GM12891 (cell line): ENCODE data around the gene IFIH1.

Experiments
- DNase-seq: peaks from one replicate; pipeline ENCODE4 v3.0.0; 2011; ENCODE audit warnings: low spot score; ENCODE audit not compliant: insufficient read length
- FAIRE-seq: peaks from 2 replicates; lab custom pipeline; 2011; peaks lifted over from hg19 to GRCh38; lab: Jason Lieb, UNC
- PAX5 ChIP-seq: IDR thresholded peaks from 2 replicates; pipeline ENCODE4 v1.6.1; 2011; ENCODE audit warnings: low read length, moderate library complexity, mild to moderate bottlenecking; ENCODE audit not compliant: insufficient read depth, severe bottlenecking
- POLR2A ChIP-seq: IDR thresholded peaks from 2 replicates; pipeline ENCODE4 v1.6.1; 2011; ENCODE audit warnings: low read depth, low read length, control low read depth
- POLR2AphosphoS5 ChIP-seq: IDR thresholded peaks from 2 replicates; pipeline ENCODE4 v1.6.1; 2011; ENCODE audit warnings: low read depth, low read length, control low read depth
- POU2F2 ChIP-seq: IDR thresholded peaks from 2 replicates; pipeline ENCODE4 v1.6.1; 2011; ENCODE audit warnings: low read depth, mild to moderate bottlenecking, control low read depth, low read length, moderate library complexity
- SPI1 ChIP-seq: IDR thresholded peaks from 2 replicates; pipeline ENCODE4 v1.6.1; 2011; ENCODE audit warnings: low read depth, low read length, control low read depth
- TAF1 ChIP-seq: IDR thresholded peaks from 2 replicates; pipeline ENCODE4 v1.6.1; 2011; ENCODE audit warnings: low read depth, low read length, control low read depth

Gene IFIH1

GRCh38 chr2:162295009-162295408, 23.5 kb downstream of the IFIH1 start:
- FAIRE-seq (no peak), DNase-seq (no peak)
- no peak for TF ChIP-seq SPI1
- TF ChIP-seq POLR2A: no peak
- TF ChIP-seq POU2F2: no peak
- no peak for TF ChIP-seq TAF1
- no peak for TF ChIP-seq POLR2AphosphoS5
- no peak for TF ChIP-seq PAX5

- DNase-seq (no peak), FAIRE-seq (no peak)
- TF ChIP-seq POLR2A: no peak
Observed at GRCh38 chr2:162293122-162293786, 25.2 kb downstream of the IFIH1 start.

GRCh38 chr2:162291748-162292147, 26.7 kb downstream of the IFIH1 start:
- FAIRE-seq (no peak), DNase-seq (no peak)
- TF ChIP-seq TAF1: no peak
- no peak for TF ChIP-seq PAX5
- TF ChIP-seq SPI1: no peak
- TF ChIP-seq POLR2AphosphoS5: no peak
- no peak for TF ChIP-seq POU2F2
- no peak for TF ChIP-seq POLR2A

DNA sequence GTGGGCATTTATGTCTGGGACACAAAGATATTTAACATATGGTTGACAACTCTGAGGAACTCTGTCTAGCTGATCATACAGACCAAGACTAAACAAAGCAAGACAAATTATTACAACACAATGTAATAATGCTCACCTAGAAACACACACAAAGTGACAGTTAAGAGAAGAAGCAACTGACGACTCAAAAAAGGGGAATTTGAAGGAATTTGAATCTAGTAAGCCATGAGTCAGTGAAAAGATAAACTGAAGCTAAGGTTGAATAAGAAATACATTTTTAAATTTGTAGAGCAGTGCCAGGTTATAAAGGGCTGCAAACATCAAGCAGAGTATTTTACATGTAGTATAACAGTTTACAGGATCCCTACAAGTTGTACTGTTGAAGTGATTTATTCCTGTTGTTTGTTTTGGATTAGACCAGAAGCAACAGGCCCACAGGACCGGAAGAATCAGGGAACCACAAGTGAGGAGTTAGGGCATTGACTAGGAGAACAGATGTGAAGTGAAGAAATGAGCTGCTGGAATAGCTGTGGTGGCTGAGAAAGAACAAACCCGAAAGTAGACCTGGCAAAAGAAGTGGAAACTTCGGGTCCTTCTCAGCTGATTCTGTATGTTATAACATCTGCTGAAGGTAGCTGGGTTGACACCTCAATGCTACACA, 35.6 kb downstream of the IFIH1 start:
- FAIRE-seq (no peak), DNase-seq (no peak)
- TF ChIP-seq POLR2A (no peak), POU2F2 (no peak), PAX5 (no peak), SPI1 (no peak), TAF1 (no peak), POLR2AphosphoS5 (no peak)

DNA sequence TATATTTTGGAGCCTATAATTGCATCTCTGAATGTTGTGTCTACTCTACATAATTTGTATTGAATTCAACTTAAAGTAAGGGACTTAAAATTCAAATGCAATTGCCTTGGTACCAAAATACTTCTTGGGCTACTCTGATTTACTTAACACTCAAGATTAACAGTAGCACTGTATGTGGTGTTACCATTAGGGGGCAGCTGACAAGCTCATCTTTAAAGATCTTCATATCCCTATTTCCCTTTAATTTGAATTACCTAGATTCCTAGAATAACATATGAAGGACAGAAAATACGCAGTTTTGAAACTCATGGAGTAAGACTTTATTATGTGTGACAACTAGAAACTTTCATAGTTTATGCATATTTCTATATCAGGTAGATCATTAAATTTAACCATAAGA, 37.8 kb downstream of the IFIH1 start:
- TF ChIP-seq TAF1 (no peak), SPI1 (no peak), POLR2A (no peak), POU2F2 (no peak), PAX5 (no peak), POLR2AphosphoS5 (no peak)
- FAIRE-seq (no peak), DNase-seq (no peak)

GRCh38 chr2:162277381-162277780, 41.1 kb downstream of the IFIH1 start:
- no peak for FAIRE-seq
- DNase-seq: no peak
- no peak for TF ChIP-seq POLR2AphosphoS5
- no peak for TF ChIP-seq POU2F2
- TF ChIP-seq SPI1: no peak
- TF ChIP-seq POLR2A: no peak
- no peak for TF ChIP-seq PAX5
- no peak for TF ChIP-seq TAF1

DNA sequence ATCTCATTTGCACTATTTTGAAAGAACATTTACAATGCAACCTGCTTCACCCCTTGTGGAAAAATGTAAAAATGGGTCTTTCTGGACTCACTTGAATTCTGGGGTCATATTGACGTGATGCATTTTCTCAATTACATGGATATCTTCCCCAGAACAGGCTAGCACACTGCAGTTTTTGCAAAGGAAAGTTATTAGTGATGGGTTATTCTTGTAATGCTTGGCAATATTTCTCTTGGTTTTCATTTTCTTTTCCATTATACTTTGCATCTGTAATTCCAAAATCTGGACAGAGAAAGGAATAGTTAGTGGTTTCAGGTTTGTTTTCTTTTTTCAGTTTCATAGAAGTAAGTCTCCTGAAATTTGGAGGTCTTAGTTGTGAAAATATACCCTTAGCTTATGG, 50.5 kb downstream of the IFIH1 start:
- no peak for TF ChIP-seq SPI1
- no peak for TF ChIP-seq PAX5
- no peak for TF ChIP-seq TAF1
- TF ChIP-seq POLR2A: no peak
- TF ChIP-seq POLR2AphosphoS5: no peak
- TF ChIP-seq POU2F2: no peak
- FAIRE-seq (no peak), DNase-seq (no peak)

GRCh38 chr2:162267496-162267895, 51.0 kb downstream of the IFIH1 start:
- TF ChIP-seq POLR2A: no peak
- TF ChIP-seq POU2F2: no peak
- DNase-seq (no peak), FAIRE-seq (no peak)

DNA sequence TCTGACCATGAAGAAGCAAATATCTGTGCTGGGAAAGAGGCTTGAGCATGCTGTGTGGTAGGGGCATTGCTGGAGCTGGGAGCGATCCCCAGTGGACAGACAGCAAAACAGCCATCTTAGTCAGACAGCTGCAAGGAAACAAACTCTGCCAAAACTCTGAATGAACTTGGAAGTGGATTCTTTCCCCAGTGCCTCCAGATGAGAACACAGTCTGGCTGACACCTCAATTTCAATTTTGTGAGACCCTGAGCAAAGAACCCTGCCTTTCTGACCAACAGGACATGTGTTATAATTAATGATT, 52.1 kb downstream of the IFIH1 start:
- no peak for FAIRE-seq
- TF ChIP-seq POLR2A: no peak
- TF ChIP-seq POU2F2: no peak
- no peak for TF ChIP-seq TAF1
- TF ChIP-seq POLR2AphosphoS5: no peak
- no peak for TF ChIP-seq SPI1
- DNase-seq: no peak

- no peak for DNase-seq
- FAIRE-seq: no peak
- TF ChIP-seq POLR2A (no peak), PAX5 (no peak), POLR2AphosphoS5 (no peak), POU2F2 (no peak), TAF1 (no peak), SPI1 (no peak)
Observed at GRCh38 chr2:162265666-162266459, 52.6 kb downstream of the IFIH1 start.
